Left renal pelvis (tissue), 4 donors: ENCODE measurements around the gene PNMA8C. TPM values are rescaled to one million over a fixed set of nuclear protein-coding genes. Genes with fewer than 3 reads are reported as not detected.

ENCODE experiments used
- polyA plus RNA-seq, 4 donors: library from polyadenylated mRNA; unstranded; fragments of 120-200 nt; gene quantifications; one replicate each; pipeline ENCODE4 v1.2.1, GENCODE V29; 2013; ENCODE audit not compliant: insufficient read length in 4 of 4

The PNMA8C gene
- polyA plus RNA-seq, 4 donors, result 0.50 to 6.7 (median 0.73) TPM

Other genes starting within 250 kb of the PNMA8C start
- not detected for gene IGFL1, start 199.2 kb downstream of the PNMA8C start, polyA plus RNA-seq
- gene HIF3A, start 131.9 kb downstream of the PNMA8C start, polyA plus RNA-seq, result 10 to 100 TPM; 25.9 to 66.4 (median 37.3) TPM
- 100 to 1,000 TPM in 2 of 4 donors, 10 to 100 TPM in 2; 73.0 to 111 (median 103) TPM for gene PPP5C, start 81.8 kb downstream of the PNMA8C start, polyA plus RNA-seq
- 10 to 100 TPM; 50.7 to 94.6 (median 58.5) TPM for gene CCDC8, start 15.4 kb downstream of the PNMA8C start, polyA plus RNA-seq
- gene PNMA8A, start 42.6 kb upstream of the PNMA8C start, polyA plus RNA-seq, result 10 to 100 TPM; 47.1 to 71.7 (median 60.4) TPM
- 1 to 10 TPM; 3.3 to 8.1 (median 5.0) TPM for gene PNMA8B, start 66.9 kb upstream of the PNMA8C start, polyA plus RNA-seq
- gene CALM3, start 172.4 kb upstream of the PNMA8C start, polyA plus RNA-seq, result 100 to 1,000 TPM; 397 to 466 (median 416) TPM
- gene PTGIR, start 196.2 kb upstream of the PNMA8C start, polyA plus RNA-seq, result 1 to 10 TPM; 1.5 to 2.7 (median 2.2) TPM
- 1 to 10 TPM; 1.5 to 8.5 (median 3.3) TPM for gene GNG8, start 207.3 kb upstream of the PNMA8C start, polyA plus RNA-seq
- gene DACT3, start 232.2 kb upstream of the PNMA8C start, polyA plus RNA-seq, result 10 to 100 TPM; 23.7 to 62.8 (median 26.9) TPM